Measurements from ENCODE around the gene OASL. TPM values are rescaled to one million over a fixed set of nuclear protein-coding genes. Genes with fewer than 3 reads are reported as not detected.

Gene OASL
- total RNA-seq, 4 donors from 2014 or later: 0.11 to 0.36 (median 0.19) TPM

- in situ Hi-C loops (cut with MboI; ENCODE audit: low sequenced_read_pairs in 4 of 4) (no loop called here), intact Hi-C loops (cut with DNase I; ENCODE audit: low total_unique reads) (no loop called here)
- Histone ChIP-seq H3K27me3 (no peaks in the 10 kb centered on the region), H3K36me3 (no peaks in the 10 kb centered on the region), H3K27ac (no peak overlapping the region), H3K9me3 (no peaks in the 10 kb centered on the region), H3K4me1 (no peaks in the 10 kb centered on the region), H3K4me3 (no peak overlapping the region)
- TF ChIP-seq POLR2A (IDR thresholded peaks at IDR 0.05) (no peak), CTCF (IDR thresholded peaks at IDR 0.05 in 4 of 5, conservative IDR thresholded peaks at IDR 0.05 in 1 of 5) (no peak)
- no peak for ATAC-seq
- no peak for DNase-seq
Observed at GRCh38 chr12:121085506-121086353, 46.7 kb upstream of the OASL start.

GRCh38 chr12:121085069-121085468 is 46.0 kb upstream of the OASL start:
- intact Hi-C loops (cut with DNase I; ENCODE audit: low total_unique reads): no loop called here
- Histone ChIP-seq H3K27me3 (no peaks in the 10 kb centered on the region), H3K4me1 (no peaks in the 10 kb centered on the region), H3K36me3 (no peaks in the 10 kb centered on the region), H3K4me3 (no peak overlapping the region), H3K9me3 (no peaks in the 10 kb centered on the region), H3K27ac (no peak overlapping the region)
- in situ Hi-C loops (cut with MboI; ENCODE audit: low sequenced_read_pairs in 4 of 4): no loop called here
- no peak for ATAC-seq
- DNase-seq: no peak
- no peak for TF ChIP-seq POLR2A (IDR thresholded peaks at IDR 0.05)
- no peak for TF ChIP-seq CTCF (IDR thresholded peaks at IDR 0.05 in 4 of 5, conservative IDR thresholded peaks at IDR 0.05 in 1 of 5)

GRCh38 chr12:121084229-121084628 is 45.2 kb upstream of the OASL start:
- intact Hi-C loops (cut with DNase I; ENCODE audit: low total_unique reads) (no loop called here), in situ Hi-C loops (cut with MboI; ENCODE audit: low sequenced_read_pairs in 4 of 4) (no loop called here)
- TF ChIP-seq CTCF (IDR thresholded peaks at IDR 0.05 in 4 of 5, conservative IDR thresholded peaks at IDR 0.05 in 1 of 5): no peak
- no peak for TF ChIP-seq POLR2A (IDR thresholded peaks at IDR 0.05)
- Histone ChIP-seq H3K27me3 (no peaks in the 10 kb centered on the region), H3K9me3 (no peaks in the 10 kb centered on the region), H3K36me3 (no peaks in the 10 kb centered on the region), H3K27ac (no peak overlapping the region), H3K4me3 (no peak overlapping the region), H3K4me1 (no peaks in the 10 kb centered on the region)
- no peak for ATAC-seq
- no peak for DNase-seq

GRCh38 chr12:121080909-121081308 is 41.9 kb upstream of the OASL start:
- no peaks in the 10 kb centered on the region for H3K9me3 ChIP-seq
- no peak for TF ChIP-seq CTCF (IDR thresholded peaks at IDR 0.05 in 4 of 5, conservative IDR thresholded peaks at IDR 0.05 in 1 of 5)
- TF ChIP-seq POLR2A (IDR thresholded peaks at IDR 0.05): no peak
- intact Hi-C loops (cut with DNase I; ENCODE audit: low total_unique reads) (no loop called here), in situ Hi-C loops (cut with MboI; ENCODE audit: low sequenced_read_pairs in 4 of 4) (no loop called here)
- ATAC-seq: no peak
- H3K27me3 ChIP-seq: no peaks in the 10 kb centered on the region
- no peak overlapping the region for H3K27ac ChIP-seq
- H3K36me3 ChIP-seq: no peaks in the 10 kb centered on the region
- H3K4me3 ChIP-seq: no peak overlapping the region
- no peak for DNase-seq
- no peaks in the 10 kb centered on the region for H3K4me1 ChIP-seq
